Peyer's patch (tissue), 4 donors: Measurements from ENCODE around the gene DCUN1D3. TPM values are rescaled to one million over a fixed set of nuclear protein-coding genes. Genes with fewer than 3 reads are reported as not detected.
"Not testable (repeated sequence)": the region's sequence is repeated elsewhere in the genome, so short reads cannot be mapped to it uniquely, and the experiment has no call there.

Source experiments
- DNase-seq, 3 donors: peaks; one replicate each; pipeline ENCODE4 v3.0.0-alpha.2; 2017 to 2019
- H3K27ac ChIP-seq, 4 donors: fragments of 200-600 bp; sonication (generic); one replicate each; pipeline ENCODE4 v1.5.1; 2016 to 2019
- H3K27me3 ChIP-seq, 2 donors: fragments of 200-600 bp; sonication (generic); one replicate each; pipeline ENCODE4 v1.5.1; 2019
- H3K36me3 ChIP-seq, 3 donors: fragments of 200-600 bp; sonication (generic); one replicate each; pipeline ENCODE4 v1.5.1; 2016 to 2019
- H3K4me1 ChIP-seq, 4 donors: fragments of 200-600 bp; sonication (generic); one replicate each; pipeline ENCODE4 v1.5.1; 2016 to 2019
- H3K4me3 ChIP-seq, 4 donors: fragments of 200-600 bp; sonication (generic); 1 replicate in 3 of 4; 2 replicates in 1 of 4; pipeline ENCODE4 v1.5.1; 2016 to 2019; ENCODE audit warnings: mild to moderate bottlenecking in 1 of 4
- H3K9me3 ChIP-seq, 4 donors: fragments of 200-600 bp; sonication (generic); one replicate each; pipeline ENCODE4 v1.5.1; 2016 to 2019; ENCODE audit warnings: mild to moderate bottlenecking in 1 of 4
- POLR2A ChIP-seq, 2 donors: fragments of 450-650 bp; IDR thresholded peaks; one replicate each; pipeline ENCODE4 v1.5.1; 2017; ENCODE audit warnings: antibody characterized with exemption in 2 of 2, mild to moderate bottlenecking in 2 of 2, moderate library complexity in 2 of 2
- total RNA-seq, 4 donors: library from RNA; depleted of rRNA; stranded (reverse); fragments of >200 nt; gene quantifications; one replicate each; pipeline ENCODE4 v1.1.0, GENCODE V29; 2016
- TF ChIP-seq, protein P1 (sequence below), 6 experiments: fragments of 450-650 bp in 4 of 6; fragments of 200-600 bp in 2 of 6; sonication (generic) in 1 of 6; IDR thresholded peaks; one replicate each; pipeline ENCODE4 v1.5.1; 2017 to 2019; ENCODE audit warnings: antibody characterized with exemption in 6 of 6, mild to moderate bottlenecking in 3 of 6, moderate library complexity in 1 of 6

The DCUN1D3 gene
- total RNA-seq, 4 donors from 2014 or later, result 6.5 to 12.2 (median 9.5) TPM

DNA sequence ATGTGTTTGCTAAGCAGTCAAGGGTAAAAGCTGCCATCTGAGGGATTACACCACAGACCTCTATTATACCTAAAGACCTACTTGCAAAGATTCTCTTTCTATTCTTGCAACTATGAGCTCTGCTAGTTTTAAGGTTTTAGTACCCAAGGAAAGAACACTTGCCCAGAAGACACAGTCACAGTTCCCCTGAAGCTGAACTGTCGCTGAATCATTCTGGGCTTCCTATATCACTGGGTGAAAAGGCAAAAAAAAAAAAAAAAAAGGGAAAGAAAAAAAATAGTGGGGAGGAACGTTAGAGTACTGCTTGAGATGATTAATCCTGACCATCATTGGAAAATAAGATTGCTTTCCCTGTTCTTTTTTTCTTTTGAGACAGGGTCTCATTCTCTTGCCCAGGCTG lies 38.3 kb upstream of the DCUN1D3 start:
- Histone ChIP-seq H3K27ac (no peak overlapping the region), H3K4me3 (no peak overlapping the region), H3K9me3 (no peaks in the 10 kb centered on the region), H3K36me3 (no peaks in the 10 kb centered on the region), H3K27me3 (no peaks in the 10 kb centered on the region), H3K4me1 (no peaks in the 10 kb centered on the region)
- TF ChIP-seq, protein P1, sequence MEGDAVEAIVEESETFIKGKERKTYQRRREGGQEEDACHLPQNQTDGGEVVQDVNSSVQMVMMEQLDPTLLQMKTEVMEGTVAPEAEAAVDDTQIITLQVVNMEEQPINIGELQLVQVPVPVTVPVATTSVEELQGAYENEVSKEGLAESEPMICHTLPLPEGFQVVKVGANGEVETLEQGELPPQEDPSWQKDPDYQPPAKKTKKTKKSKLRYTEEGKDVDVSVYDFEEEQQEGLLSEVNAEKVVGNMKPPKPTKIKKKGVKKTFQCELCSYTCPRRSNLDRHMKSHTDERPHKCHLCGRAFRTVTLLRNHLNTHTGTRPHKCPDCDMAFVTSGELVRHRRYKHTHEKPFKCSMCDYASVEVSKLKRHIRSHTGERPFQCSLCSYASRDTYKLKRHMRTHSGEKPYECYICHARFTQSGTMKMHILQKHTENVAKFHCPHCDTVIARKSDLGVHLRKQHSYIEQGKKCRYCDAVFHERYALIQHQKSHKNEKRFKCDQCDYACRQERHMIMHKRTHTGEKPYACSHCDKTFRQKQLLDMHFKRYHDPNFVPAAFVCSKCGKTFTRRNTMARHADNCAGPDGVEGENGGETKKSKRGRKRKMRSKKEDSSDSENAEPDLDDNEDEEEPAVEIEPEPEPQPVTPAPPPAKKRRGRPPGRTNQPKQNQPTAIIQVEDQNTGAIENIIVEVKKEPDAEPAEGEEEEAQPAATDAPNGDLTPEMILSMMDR (IDR thresholded peaks at IDR 0.05), result no peak
- no peak for TF ChIP-seq POLR2A (IDR thresholded peaks at IDR 0.05)
- no peak for DNase-seq

- Histone ChIP-seq H3K27me3 (no peaks in the 10 kb centered on the region), H3K36me3 (no peaks in the 10 kb centered on the region), H3K4me1 (no peaks in the 10 kb centered on the region), H3K4me3 (no peak overlapping the region), H3K27ac (no peak overlapping the region), H3K9me3 (no peaks in the 10 kb centered on the region)
- DNase-seq, result peak in 1 of 3 donors; percentile 50
- TF ChIP-seq, protein P1 (IDR thresholded peaks at IDR 0.05), result no peak
- no peak for TF ChIP-seq POLR2A (IDR thresholded peaks at IDR 0.05)
These were observed 37.6 kb upstream of the DCUN1D3 start for GRCh38 chr16:20937736-20938135.

- TF ChIP-seq, protein P1 (IDR thresholded peaks at IDR 0.05), result no peak
- no peak for TF ChIP-seq POLR2A (IDR thresholded peaks at IDR 0.05)
- H3K36me3 ChIP-seq, result no peaks in the 10 kb centered on the region
- H3K4me1 ChIP-seq, result no peaks in the 10 kb centered on the region
- H3K27ac ChIP-seq, result no peak overlapping the region
- H3K27me3 ChIP-seq, result no peaks in the 10 kb centered on the region
- DNase-seq, result no peak
- no peaks in the 10 kb centered on the region for H3K9me3 ChIP-seq
- H3K4me3 ChIP-seq, result no peak overlapping the region
These were observed 33.4 kb upstream of the DCUN1D3 start for GRCh38 chr16:20933589-20933988.

GRCh38 chr16:20931066-20931600 lies 31.0 kb upstream of the DCUN1D3 start:
- Histone ChIP-seq H3K27me3 (no peaks in the 10 kb centered on the region), H3K36me3 (no peaks in the 10 kb centered on the region), H3K9me3 (no peaks in the 10 kb centered on the region), H3K4me1 (no peaks in the 10 kb centered on the region), H3K27ac (no peak overlapping the region), H3K4me3 (no peak overlapping the region)
- TF ChIP-seq POLR2A (IDR thresholded peaks at IDR 0.05), result no peak
- TF ChIP-seq, protein P1 (IDR thresholded peaks at IDR 0.05), result no peak
- DNase-seq, result no peak

DNA sequence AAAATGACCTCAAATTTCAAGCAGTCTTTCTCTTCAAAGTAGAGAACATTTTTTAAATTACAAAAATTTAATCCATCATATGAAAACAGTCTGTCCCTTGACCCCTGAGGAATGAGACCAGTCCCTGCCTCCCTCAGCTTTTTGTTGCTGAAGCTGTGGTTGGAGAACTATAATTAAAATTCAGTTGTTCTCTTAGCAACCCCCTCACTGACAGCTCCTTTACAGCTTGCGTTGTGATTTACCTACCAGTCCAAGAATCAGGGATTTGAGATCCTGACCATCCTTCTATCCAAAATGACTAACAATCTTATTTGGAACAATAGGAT lies 30.2 kb upstream of the DCUN1D3 start:
- Histone ChIP-seq H3K4me3 (no peak overlapping the region), H3K27me3 (no peaks in the 10 kb centered on the region), H3K9me3 (no peaks in the 10 kb centered on the region), H3K27ac (no peak overlapping the region), H3K4me1 (no peaks in the 10 kb centered on the region), H3K36me3 (no peaks in the 10 kb centered on the region)
- no peak for DNase-seq
- TF ChIP-seq POLR2A (IDR thresholded peaks at IDR 0.05), result no peak
- TF ChIP-seq, protein P1 (IDR thresholded peaks at IDR 0.05), result no peak

- not testable (repeated sequence) for H3K27ac ChIP-seq, H3K4me3 ChIP-seq, H3K9me3 ChIP-seq, DNase-seq, H3K4me1 ChIP-seq, H3K27me3 ChIP-seq, H3K36me3 ChIP-seq
These were observed 29.7 kb upstream of the DCUN1D3 start for GRCh38 chr16:20929676-20930364.
